Fibroblast of upper back skin (primary cell): ENCODE measurements around the gene MRAS.
"Not testable (repeated sequence)": the region's sequence is repeated elsewhere in the genome, so short reads cannot be mapped to it uniquely, and the experiment has no call there.

Experiments
- DNase-seq: peaks from one replicate; pipeline ENCODE4 v3.0.0-alpha.2; 2013

The MRAS gene

DNA sequence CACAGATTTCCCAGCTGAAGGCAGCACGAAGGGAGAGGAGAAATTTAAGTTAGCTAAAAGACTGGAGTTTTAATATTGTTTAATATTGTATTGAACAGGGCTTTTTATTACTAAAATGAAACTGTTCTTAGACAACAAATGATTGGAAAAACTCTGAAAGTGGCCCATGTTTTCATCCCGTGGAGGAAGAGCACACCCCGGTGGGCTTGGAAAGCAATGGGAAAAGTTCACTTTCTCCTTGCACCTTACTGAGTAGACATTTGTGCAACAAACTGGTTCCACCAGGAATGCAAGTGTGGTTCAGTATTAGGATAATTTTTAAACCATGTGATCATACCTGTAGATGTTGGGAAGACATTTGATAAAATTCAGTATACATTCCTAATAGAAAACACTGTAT, 77.8 kb downstream of the MRAS start:
- DNase-seq, result no peak

DNA sequence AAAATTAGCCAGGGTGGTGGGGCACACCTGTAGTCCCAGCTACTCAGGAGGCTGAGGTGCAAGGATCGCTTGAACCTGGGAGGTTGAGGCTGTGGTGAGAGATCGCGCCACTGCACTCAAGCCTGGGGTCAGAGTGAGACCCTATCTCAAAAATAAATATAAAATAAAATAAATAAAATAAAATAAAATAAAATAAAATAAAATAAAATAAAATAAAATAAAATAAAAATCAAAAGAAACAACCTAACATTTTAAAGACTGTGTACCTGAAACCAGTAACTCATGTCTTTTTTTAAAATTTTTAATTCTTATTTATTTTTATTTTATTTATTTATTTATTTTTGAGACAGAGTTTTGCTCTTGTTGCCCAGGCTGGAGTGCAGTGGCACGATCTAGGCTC, 78.4 kb downstream of the MRAS start:
- DNase-seq, result not testable (repeated sequence)

DNA sequence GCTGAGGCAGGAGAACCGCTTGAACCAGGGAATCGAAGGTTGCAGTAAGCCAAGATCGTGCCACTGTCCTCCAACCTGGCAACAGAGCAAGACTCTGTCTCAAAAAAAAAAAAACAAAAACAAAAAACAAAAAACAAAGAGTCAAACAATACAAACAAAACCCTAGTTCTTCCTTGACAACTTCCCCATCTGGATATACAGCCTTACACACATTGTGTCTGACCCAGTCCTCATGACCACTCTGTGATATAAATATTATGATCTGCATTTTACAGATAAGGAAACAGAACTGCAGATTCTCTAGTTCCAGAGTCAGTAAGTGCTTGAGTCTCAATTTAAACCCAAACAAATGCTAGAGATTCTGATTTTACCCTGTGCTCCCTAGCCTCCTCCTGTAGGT, 81.3 kb downstream of the MRAS start:
- DNase-seq, result no peak

DNA sequence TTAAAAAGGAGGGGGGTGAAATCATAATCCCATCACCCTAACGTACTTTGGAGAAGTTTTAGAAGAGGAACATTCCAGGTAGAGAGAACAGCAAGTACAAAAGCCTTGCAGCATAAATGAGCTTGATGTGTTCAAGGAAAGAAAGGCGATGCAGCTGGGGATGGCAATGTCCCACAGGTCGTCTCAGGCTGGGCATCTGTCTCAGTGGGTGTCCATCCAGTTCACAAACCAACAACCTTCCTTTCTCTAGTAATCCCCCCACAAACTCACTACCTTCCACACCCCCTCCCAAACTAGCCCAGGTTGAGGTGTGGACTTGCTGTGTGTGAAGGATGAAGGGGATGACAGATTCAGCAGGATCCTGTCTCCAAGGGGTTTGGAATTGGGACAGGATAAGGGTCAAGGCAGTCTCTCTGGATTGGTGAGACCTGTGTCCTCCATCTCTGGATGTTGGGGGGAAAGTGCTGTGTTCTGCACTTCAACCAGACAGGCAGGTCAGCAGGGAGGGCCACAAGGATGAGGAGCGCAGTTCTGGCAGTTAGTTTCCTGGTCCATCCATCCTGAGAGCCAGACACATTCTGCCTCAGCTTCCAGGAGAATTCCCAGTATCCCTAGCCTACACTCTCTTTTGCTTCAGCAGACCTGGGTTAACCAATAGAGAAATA, 84.3 kb downstream of the MRAS start:
- no peak for DNase-seq

- DNase-seq, result no peak
Measured at GRCh38 chr3:138433892-138434275, 85.5 kb downstream of the MRAS start.

- peak; percentile 43 for DNase-seq
Measured at GRCh38 chr3:138434276-138434874, 86.0 kb downstream of the MRAS start, which contains the start of gene ESYT3. TSS of gene ESYT3 (plus strand) at chr3:138434616. CDS start at chr3:138434799, 183 bp downstream.

GRCh38 chr3:138434875-138435772, 86.7 kb downstream of the MRAS start:
- DNase-seq, result no peak

DNA sequence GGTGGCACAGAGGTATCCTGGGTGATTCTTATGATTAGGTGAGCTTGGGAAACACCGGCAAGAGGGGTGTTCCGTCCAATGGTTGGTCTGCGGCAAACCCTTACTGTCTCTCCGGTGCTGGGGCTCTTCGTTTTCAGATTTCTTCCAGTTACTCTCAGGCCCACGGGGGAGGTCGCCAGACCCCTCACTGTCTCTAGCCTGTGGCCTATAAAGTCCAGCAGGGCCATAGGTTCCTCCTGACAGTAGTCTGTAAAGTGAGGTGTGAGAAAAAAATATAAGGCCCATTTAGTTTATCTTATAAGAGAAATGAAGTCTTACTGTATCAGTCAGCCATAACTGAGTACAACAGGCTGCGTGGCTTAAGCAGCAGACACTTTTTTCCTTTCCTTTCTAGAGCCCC, 87.5 kb downstream of the MRAS start:
- DNase-seq, result no peak

DNA sequence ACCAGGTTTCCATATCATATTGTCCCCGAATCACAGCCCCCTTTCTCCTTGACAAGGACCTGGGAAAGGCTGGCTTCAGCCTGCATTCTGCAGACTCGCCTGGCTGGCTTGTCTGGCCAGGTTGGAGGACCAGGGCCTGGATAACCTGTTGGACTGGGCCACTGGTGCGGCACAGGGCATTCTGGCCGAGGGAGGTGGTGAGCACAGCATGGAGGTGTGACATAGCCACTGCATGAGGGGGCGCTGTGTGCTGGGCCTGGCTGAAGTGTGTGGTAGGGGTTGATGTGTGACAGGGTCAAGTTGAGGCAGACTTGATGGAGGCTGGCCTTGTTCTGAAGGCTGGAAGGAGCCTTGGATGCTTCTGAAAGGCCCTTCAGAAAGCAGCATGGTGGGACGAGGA, 88.9 kb downstream of the MRAS start:
- no peak for DNase-seq

- DNase-seq, result no peak
Measured at GRCh38 chr3:138438896-138439295, 90.5 kb downstream of the MRAS start.

DNA sequence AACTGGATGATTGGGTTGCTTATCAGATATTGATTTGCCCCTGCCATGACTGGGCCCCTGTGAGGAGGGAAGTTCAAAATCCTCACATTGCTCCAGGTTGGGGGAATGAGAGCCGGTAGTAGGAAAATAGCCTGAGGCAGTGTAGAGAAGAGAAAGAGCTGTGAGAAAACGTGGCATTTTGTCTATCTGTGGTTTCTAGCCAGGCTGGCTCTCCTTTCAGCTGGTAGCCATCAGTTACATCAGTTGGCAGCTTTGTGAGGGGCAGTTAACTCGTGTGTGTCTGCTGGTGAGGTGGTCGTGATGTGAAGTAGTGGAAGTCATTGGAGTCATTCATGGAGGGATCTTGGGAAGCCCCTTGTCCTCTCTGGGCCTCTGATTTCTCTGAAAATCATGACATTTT, 91.3 kb downstream of the MRAS start:
- no peak for DNase-seq

- DNase-seq, result peak; percentile 55
Measured at GRCh38 chr3:138440121-138440521, 91.7 kb downstream of the MRAS start.

GRCh38 chr3:138440596-138440995, 92.2 kb downstream of the MRAS start:
- DNase-seq, result peak; percentile 57

DNA sequence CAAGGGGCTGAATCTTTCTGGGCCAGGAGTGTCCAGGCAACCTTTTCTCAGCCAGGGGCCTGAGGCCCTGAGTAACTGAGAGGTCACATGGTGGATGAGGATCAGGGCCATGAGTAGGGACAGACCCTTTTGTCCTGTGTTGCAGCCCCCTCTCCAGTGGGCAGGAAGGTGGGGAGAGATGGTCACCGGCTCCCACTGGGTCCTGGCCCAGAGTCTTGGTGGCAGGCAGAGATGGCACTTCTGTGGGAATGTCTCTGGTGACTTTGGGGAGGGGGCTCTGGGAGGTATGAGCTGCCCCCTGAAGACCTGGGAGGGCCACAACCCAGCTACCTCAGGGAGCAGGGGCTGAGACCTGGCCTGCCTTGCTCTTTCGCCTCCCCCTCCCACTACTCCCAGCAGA, 92.9 kb downstream of the MRAS start:
- no peak for DNase-seq

- peak; percentile 42 for DNase-seq
Measured at GRCh38 chr3:138441742-138442141, 93.4 kb downstream of the MRAS start.

- peak; percentile 63 for DNase-seq
Measured at GRCh38 chr3:138442433-138442832, 94.1 kb downstream of the MRAS start.

- DNase-seq, result no peak
Measured at GRCh38 chr3:138443091-138443490, 94.7 kb downstream of the MRAS start.

DNA sequence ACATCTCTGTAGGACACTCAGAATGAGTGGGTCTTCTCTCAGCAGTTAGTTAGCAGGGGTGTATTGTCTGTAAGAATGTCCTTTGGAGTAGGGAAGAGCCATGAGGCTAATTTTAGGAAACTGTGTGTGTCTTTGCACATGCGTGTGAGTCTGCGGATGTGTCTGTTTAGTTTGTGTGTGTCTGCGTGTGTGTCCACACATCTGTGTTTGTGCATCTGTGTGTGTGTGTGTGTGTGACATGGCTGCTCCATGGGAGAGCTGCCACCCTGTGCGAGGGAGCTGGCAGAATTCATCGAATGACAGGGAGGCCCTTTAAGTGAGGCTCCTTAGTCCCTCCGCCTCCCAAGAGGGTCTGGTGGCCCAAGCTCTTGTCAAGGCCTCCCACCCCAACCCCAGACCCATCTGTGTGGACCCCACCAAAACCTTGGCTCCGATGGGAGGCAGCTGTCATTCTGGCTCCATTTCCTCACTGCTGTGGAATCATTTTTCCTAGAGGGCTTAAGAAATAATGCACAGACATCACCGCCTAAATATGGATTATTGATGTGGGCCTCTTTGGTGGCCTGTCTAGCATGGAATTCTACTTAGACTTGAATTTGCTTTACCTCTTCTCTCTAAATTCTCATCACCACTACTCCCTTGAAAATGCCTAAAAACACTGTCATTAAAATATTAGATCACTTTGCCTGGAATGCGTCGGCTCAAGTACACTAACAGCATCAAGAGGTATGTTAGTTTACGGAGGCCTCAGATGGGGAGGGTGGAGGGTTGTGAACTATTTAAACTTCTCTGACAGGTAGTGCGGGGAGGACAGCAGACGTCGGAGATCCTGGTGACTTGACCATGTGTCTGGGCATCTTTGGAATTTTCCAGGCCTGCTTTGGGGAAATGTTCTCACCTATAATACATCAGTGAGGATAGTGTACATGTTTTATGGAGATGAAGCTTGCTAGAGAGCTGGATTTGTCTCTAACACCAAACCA, 95.4 kb downstream of the MRAS start:
- no peak for DNase-seq

- no peak for DNase-seq
Measured at GRCh38 chr3:138445236-138445635, 96.9 kb downstream of the MRAS start.

GRCh38 chr3:138445654-138446053, 97.3 kb downstream of the MRAS start:
- no peak for DNase-seq

- no peak for DNase-seq
Measured at GRCh38 chr3:138448631-138449030, 100.3 kb downstream of the MRAS start.

DNA sequence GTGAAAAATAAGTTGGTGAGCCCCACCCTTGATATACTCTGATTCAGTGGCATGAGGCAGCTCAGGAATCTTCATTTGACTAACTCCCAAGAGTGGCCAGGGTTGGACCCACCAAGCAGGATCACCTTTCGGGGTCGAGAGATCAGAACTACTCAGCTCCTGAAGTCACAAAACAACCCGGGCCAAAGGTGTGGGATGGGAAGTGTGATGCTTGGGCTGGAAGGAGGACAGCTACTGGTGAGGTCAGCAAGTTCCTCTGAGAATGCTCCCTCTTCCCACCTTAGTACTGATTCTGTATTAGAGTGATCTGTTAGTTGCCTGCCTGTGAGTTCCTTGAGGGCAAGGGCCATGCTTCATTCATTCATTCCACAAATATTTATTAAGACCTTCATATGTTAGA, 101.1 kb downstream of the MRAS start:
- DNase-seq, result no peak

- DNase-seq, result no peak
Measured at GRCh38 chr3:138450181-138450580, 101.8 kb downstream of the MRAS start.
